ENCODE measurements around the gene RAB8A.
A peak's percentile ranks its signal among the peaks of the same experiment; 100 is the strongest.

RAB8A gene

GRCh38 chr19:16111160-16111908 is at the start of gene RAB8A:
Gene RAB8A (plus strand): TSS chr19:16111889. CDS start chr19:16111902, 13 bp downstream.
- peak; percentile 24 for FAIRE-seq

- FAIRE-seq, result no peak
These were observed 49.7 kb upstream of the RAB8A start for GRCh38 chr19:16061943-16062342.

GRCh38 chr19:16062789-16063188 is 48.9 kb upstream of the RAB8A start:
- no peak for FAIRE-seq

GRCh38 chr19:16064209-16064889 is 47.3 kb upstream of the RAB8A start:
- no peak for FAIRE-seq

- no peak for FAIRE-seq
These were observed 45.0 kb upstream of the RAB8A start for GRCh38 chr19:16066611-16067104.

GRCh38 chr19:16067205-16067938 is 44.3 kb upstream of the RAB8A start:
- FAIRE-seq, result no peak

- FAIRE-seq, result no peak
These were observed 42.9 kb upstream of the RAB8A start for GRCh38 chr19:16068696-16069259.

- FAIRE-seq, result no peak
These were observed 41.8 kb upstream of the RAB8A start for GRCh38 chr19:16069813-16070365.

- no peak for FAIRE-seq
These were observed 41.2 kb upstream of the RAB8A start for GRCh38 chr19:16070366-16070990.

- FAIRE-seq, result no peak
These were observed 40.5 kb upstream of the RAB8A start for GRCh38 chr19:16071072-16071691.

- no peak for FAIRE-seq
These were observed 38.2 kb upstream of the RAB8A start for GRCh38 chr19:16073481-16073880.

- no peak for FAIRE-seq
These were observed 37.7 kb upstream of the RAB8A start for GRCh38 chr19:16073988-16074387.

GRCh38 chr19:16074488-16075365 is 37.0 kb upstream of the RAB8A start:
- FAIRE-seq, result no peak

- no peak for FAIRE-seq
These were observed 36.1 kb upstream of the RAB8A start for GRCh38 chr19:16075430-16076153.

GRCh38 chr19:16076154-16076957 is 35.3 kb upstream of the RAB8A start, which contains the start of gene TPM4:
Gene TPM4 (plus strand): TSS chr19:16076495. CDS start chr19:16076566, 71 bp downstream.
- no peak for FAIRE-seq

- FAIRE-seq, result no peak
These were observed 34.6 kb upstream of the RAB8A start for GRCh38 chr19:16076958-16077611.

- FAIRE-seq, result no peak
These were observed 33.5 kb upstream of the RAB8A start for GRCh38 chr19:16077984-16078758.
